CD14-positive monocyte (primary cell): Measurements from ENCODE around the gene ANKRD62. TPM values are rescaled to one million over a fixed set of nuclear protein-coding genes. Genes with fewer than 3 reads are reported as not detected.
"Not testable (repeated sequence)": the region's sequence is repeated elsewhere in the genome, so short reads cannot be mapped to it uniquely, and the experiment has no call there.

Source experiments
- DNase-seq, 3 donors: peaks; one replicate each; pipeline ENCODE4 v3.0.0-alpha.2; 2011 to 2022
- H2AFZ ChIP-seq: 2 replicates; pipeline ENCODE4 v1.6.0; 2012; ENCODE audit warnings: mild to moderate bottlenecking, low read depth, low read length, inconsistent platforms; ENCODE audit not compliant: insufficient read depth, poor library complexity, severe bottlenecking
- H3K27ac ChIP-seq, 2 donors: 1 replicate in 1 of 2; 2 replicates in 1 of 2; pipeline ENCODE4 v1.5.1; 2012 to 2013; ENCODE audit warnings: low read length in 2 of 2, control low read depth in 1 of 2, inconsistent platforms in 1 of 2, low read depth in 1 of 2, mild to moderate bottlenecking in 1 of 2
- H3K27me3 ChIP-seq, 2 donors: one replicate each; pipeline versions ENCODE4 v1.6.0 to v1.6.1; 2011 to 2013; ENCODE audit warnings: low read length in 2 of 2; ENCODE audit not compliant: control insufficient read depth in 2 of 2, insufficient read depth in 2 of 2
- H3K36me3 ChIP-seq, 2 donors: replicated peaks in 1 of 2; 1 replicate in 1 of 2; 2 replicates in 1 of 2; pipeline versions ENCODE4 v1.5.1 to v1.6.1; 2012 to 2013; ENCODE audit warnings: low read length in 2 of 2, control low read depth in 1 of 2, inconsistent platforms in 1 of 2, mild to moderate bottlenecking in 1 of 2; ENCODE audit not compliant: insufficient read depth in 2 of 2, control insufficient read depth in 1 of 2
- H3K4me1 ChIP-seq, 2 donors: 1 replicate in 1 of 2; 2 replicates in 1 of 2; pipeline versions ENCODE4 v1.5.1 to v1.6.1; 2012 to 2013; ENCODE audit warnings: low read length in 2 of 2, control low read depth in 1 of 2, inconsistent platforms in 1 of 2, mild to moderate bottlenecking in 1 of 2, moderate library complexity in 1 of 2; ENCODE audit not compliant: insufficient read depth in 2 of 2, control insufficient read depth in 1 of 2
- H3K4me2 ChIP-seq: replicated peaks from 2 replicates; pipeline ENCODE3; 2012; ENCODE audit warnings: low read length, moderate library complexity, mild to moderate bottlenecking; ENCODE audit not compliant: poor library complexity, severe bottlenecking; ENCODE audit errors: extremely low read depth
- H3K4me3 ChIP-seq, 3 experiments: fragments of 200-600 bp in 1 of 3; sonication (generic) in 1 of 3; replicated peaks in 1 of 3; 1 replicate in 2 of 3; 2 replicates in 1 of 3; pipeline ENCODE4 v1.5.1; 2011 to 2013; ENCODE audit warnings: low read length in 3 of 3, mild to moderate bottlenecking in 3 of 3, control low read depth in 2 of 3, low read depth in 2 of 3, inconsistent platforms in 1 of 3, moderate library complexity in 1 of 3
- H3K79me2 ChIP-seq: 2 replicates; pipeline ENCODE4 v1.6.0; 2012; ENCODE audit warnings: mild to moderate bottlenecking, control low read depth, inconsistent platforms, low read length, moderate library complexity; ENCODE audit not compliant: insufficient read depth
- H3K9ac ChIP-seq: 2 replicates; pipeline ENCODE4 v1.6.0; 2017; ENCODE audit warnings: low read length, mild to moderate bottlenecking; ENCODE audit not compliant: insufficient read depth, poor library complexity, severe bottlenecking
- H3K9me3 ChIP-seq, 2 donors: replicated peaks in 1 of 2; 1 replicate in 1 of 2; 2 replicates in 1 of 2; pipeline versions ENCODE4 v1.5.1 to v1.6.1; 2012 to 2013; ENCODE audit warnings: low read length in 2 of 2, control low read depth in 1 of 2; ENCODE audit not compliant: control insufficient read depth in 1 of 2, insufficient read depth in 1 of 2
- H4K20me1 ChIP-seq: 2 replicates; pipeline ENCODE4 v1.6.0; 2012; ENCODE audit warnings: mild to moderate bottlenecking, low read length, control low read depth, moderate library complexity; ENCODE audit not compliant: insufficient read depth
- H3K27ac Mint-ChIP-seq, 7 donors: one replicate each; pipeline ENCODE4 v1.8.0; 2020; ENCODE audit warnings: mild to moderate bottlenecking in 7 of 7, mixed read lengths in 7 of 7, moderate library complexity in 6 of 7, inconsistent platforms in 2 of 7
- H3K27me3 Mint-ChIP-seq, 3 donors: one replicate each; pipeline ENCODE4 v1.8.0; 2021 to 2022; ENCODE audit warnings: low read depth in 3 of 3, mild to moderate bottlenecking in 3 of 3, mixed read lengths in 3 of 3, moderate library complexity in 3 of 3, inconsistent platforms in 1 of 3
- H3K36me3 Mint-ChIP-seq, 2 donors: one replicate each; pipeline ENCODE4 v1.8.0; 2020; ENCODE audit warnings: mixed read lengths in 2 of 2, inconsistent platforms in 1 of 2, mild to moderate bottlenecking in 1 of 2
- H3K4me1 Mint-ChIP-seq: one replicate; pipeline ENCODE4 v1.8.0; 2020; ENCODE audit warnings: mild to moderate bottlenecking, mixed read lengths
- H3K4me3 Mint-ChIP-seq, 2 donors: one replicate each; pipeline ENCODE4 v1.8.0; 2020; ENCODE audit warnings: mild to moderate bottlenecking in 2 of 2, mixed read lengths in 2 of 2, moderate library complexity in 1 of 2
- H3K9me3 Mint-ChIP-seq, 7 donors: one replicate each; pipeline ENCODE4 v1.8.0; 2020 to 2022; ENCODE audit warnings: mixed read lengths in 7 of 7, mild to moderate bottlenecking in 6 of 7, moderate library complexity in 6 of 7, inconsistent platforms in 2 of 7
- CTCF ChIP-seq: fragments of 200-600 bp; IDR thresholded peaks from one replicate; pipeline ENCODE4 v1.8.0; 2022; ENCODE audit warnings: antibody characterized with exemption, mild to moderate bottlenecking
- WGBS: methylation state at CpG from one replicate; pipeline ENCODE4 v1.1.5; 2013; ENCODE audit warnings: missing lambda C conversion rate; ENCODE audit not compliant: insufficient coverage; 5-methylcytosine and 5-hydroxymethylcytosine counted together
- intact Hi-C, 2 donors: fragments of 100-400 bp; cut with micrococcal nuclease; formaldehyde crosslinking; loops; one replicate each; pipeline versions ENCODE4 v1.15.0 to v1.15.1; 2023
- polyA plus RNA-seq, 3 donors: library from polyadenylated mRNA; depleted of rRNA in 1 of 3; unstranded in 2 of 3; stranded (reverse) in 1 of 3; fragments of 300-500 nt in 2 of 3; fragments of >200 nt in 1 of 3; fragmentation: Illumina TruSeq in 2 of 3; gene quantifications; 1 replicate in 2 of 3; 2 replicates in 1 of 3; pipeline ENCODE4 v1.2.3, GENCODE V29; 2012 to 2021

Gene ANKRD62
- polyA plus RNA-seq, 3 donors = not detected

- Histone ChIP-seq H3K4me1 (no peaks in the 10 kb centered on the region), H3K27ac (no peak overlapping the region), H2AFZ (no peak overlapping the region), H4K20me1 (no peaks in the 10 kb centered on the region), H3K4me2 (no peak overlapping the region), H3K9me3 (peaks cover 0 to 10% of the 10 kb centered on the region in 2 donors), H3K79me2 (no peaks in the 10 kb centered on the region), H3K9ac (no peak overlapping the region), H3K36me3 (no peaks in the 10 kb centered on the region), H3K4me3 (no peak overlapping the region), H3K27me3 (no peaks in the 10 kb centered on the region)
- WGBS = 98% methylated on average over 45 of the region's 47 CpGs
- Mint-ChIP-seq H3K36me3 (no peaks in the 10 kb centered on the region), H3K27me3 (peaks cover 4 to 9% (median 5%) of the 10 kb centered on the region in 3 donors), H3K4me1 (no peaks in the 10 kb centered on the region), H3K9me3 (peaks cover 0 to 7% (median 3%) of the 10 kb centered on the region in 7 donors), H3K27ac (no peak overlapping the region), H3K4me3 (no peak overlapping the region)
- no peak for DNase-seq
- TF ChIP-seq CTCF = no peak
- intact Hi-C loops = no loop called here
Observed at GRCh38 chr18:12066910-12067511, 26.6 kb upstream of the ANKRD62 start.

- no peak overlapping the region for H3K4me2 ChIP-seq
- Mint-ChIP-seq H3K27ac (no peak overlapping the region), H3K4me3 (no peak overlapping the region), H3K36me3 (no peaks in the 10 kb centered on the region), H3K9me3 (peaks cover 0 to 7% (median 3%) of the 10 kb centered on the region in 7 donors), H3K27me3 (peaks cover 4 to 9% (median 5%) of the 10 kb centered on the region in 3 donors), H3K4me1 (no peaks in the 10 kb centered on the region)
- no peak overlapping the region for H3K27ac ChIP-seq
- DNase-seq = no peak
- no peak for TF ChIP-seq CTCF
- intact Hi-C loops = no loop called here
- H3K9ac ChIP-seq = no peak overlapping the region
- no peak overlapping the region for H2AFZ ChIP-seq
- peaks cover 0 to 10% of the 10 kb centered on the region in 2 donors for H3K9me3 ChIP-seq
- no peaks in the 10 kb centered on the region for H3K4me1 ChIP-seq
- no peak overlapping the region for H3K4me3 ChIP-seq
- WGBS = 96% methylated on average over 23 of the region's 26 CpGs
- no peaks in the 10 kb centered on the region for H3K36me3 ChIP-seq
- H4K20me1 ChIP-seq = no peaks in the 10 kb centered on the region
- H3K79me2 ChIP-seq = no peaks in the 10 kb centered on the region
- H3K27me3 ChIP-seq = no peaks in the 10 kb centered on the region
Observed at GRCh38 chr18:12067671-12068070, 26.0 kb upstream of the ANKRD62 start.

GRCh38 chr18:12068316-12068949 lies 25.2 kb upstream of the ANKRD62 start:
- H3K36me3 ChIP-seq, H2AFZ ChIP-seq, H3K27ac Mint-ChIP-seq, H3K27ac ChIP-seq, H3K4me3 Mint-ChIP-seq, intact Hi-C loops, H3K9ac ChIP-seq, H3K4me1 ChIP-seq, H3K9me3 Mint-ChIP-seq, DNase-seq, H3K27me3 ChIP-seq, H3K4me2 ChIP-seq, H4K20me1 ChIP-seq, H3K79me2 ChIP-seq, H3K36me3 Mint-ChIP-seq, H3K4me1 Mint-ChIP-seq, H3K4me3 ChIP-seq: not testable (repeated sequence)
- peaks cover 2 to 11% (median 5%) of the 10 kb centered on the region in 3 donors for H3K27me3 Mint-ChIP-seq
- H3K9me3 ChIP-seq = peaks cover 0 to 10% of the 10 kb centered on the region in 2 donors
- 82% methylated on average over 28 of the region's 44 CpGs for WGBS
